GM23338 (cell line): ENCODE results near the gene PAX3. TPM values are rescaled to one million over a fixed set of nuclear protein-coding genes. Genes with fewer than 3 reads are reported as not detected.

Experiments
- ATAC-seq: fragments of 200-7000 bp; cut with Tn5 transposase; 3 replicates; pipeline ENCODE4 v1.9.1; 2020
- DNase-seq: peaks from one replicate; pipeline ENCODE4 v3.0.0-alpha.2; 2015; ENCODE audit warnings: low spot score
- H2AFZ ChIP-seq: fragments of 200-600 bp; sonication (generic); 2 replicates; pipeline ENCODE4 v1.8.0; 2016; ENCODE audit warnings: antibody characterized with exemption, mild to moderate bottlenecking, moderate library complexity
- H3F3A ChIP-seq: fragments of 200-600 bp; sonication (generic); replicated peaks from 2 replicates; pipeline ENCODE4 v1.8.0; 2017; ENCODE audit warnings: antibody characterized with exemption, mixed run types, low read depth
- H3K27ac ChIP-seq: fragments of 200-600 bp; sonication (generic); 2 replicates; pipeline ENCODE4 v1.6.1; 2016; ENCODE audit warnings: low read depth
- H3K27me3 ChIP-seq: fragments of 200-600 bp; sonication (generic); 2 replicates; pipeline ENCODE4 v1.8.0; 2016; ENCODE audit warnings: mild to moderate bottlenecking, mixed run types, moderate library complexity; ENCODE audit not compliant: insufficient read depth
- H3K36me3 ChIP-seq: fragments of 200-600 bp; sonication (generic); 2 replicates; pipeline ENCODE4 v1.8.0; 2016; ENCODE audit warnings: mild to moderate bottlenecking; ENCODE audit not compliant: insufficient read depth
- H3K4me1 ChIP-seq: fragments of 200-600 bp; sonication (generic); 2 replicates; pipeline ENCODE4 v1.8.0; 2016; ENCODE audit warnings: mild to moderate bottlenecking, moderate library complexity; ENCODE audit not compliant: insufficient read depth
- H3K4me2 ChIP-seq: fragments of 200-600 bp; sonication (generic); 2 replicates; pipeline ENCODE4 v1.7.1; 2017; ENCODE audit warnings: mixed run types
- H3K4me3 ChIP-seq: fragments of 200-600 bp; sonication (generic); 2 replicates; pipeline ENCODE4 v1.6.1; 2016; ENCODE audit warnings: mixed run types
- H3K79me2 ChIP-seq: fragments of 200-600 bp; sonication (generic); replicated peaks from 2 replicates; pipeline ENCODE4 v1.8.0; 2017; ENCODE audit warnings: mild to moderate bottlenecking; ENCODE audit not compliant: insufficient read depth
- H3K9me2 ChIP-seq: fragments of 200-600 bp; sonication (generic); 2 replicates; pipeline ENCODE4 v1.8.0; 2017; ENCODE audit not compliant: insufficient read depth
- H4K20me1 ChIP-seq: fragments of 200-600 bp; sonication (generic); replicated peaks from 2 replicates; pipeline ENCODE4 v1.8.0; 2017; ENCODE audit warnings: mild to moderate bottlenecking; ENCODE audit not compliant: insufficient read depth
- H3K27ac Mint-ChIP-seq: 2 replicates; pipeline ENCODE4 v1.8.0; 2020; ENCODE audit warnings: inconsistent platforms, mild to moderate bottlenecking, moderate library complexity, mixed read lengths
- H3K27me3 Mint-ChIP-seq: 3 replicates; pipeline ENCODE4 v1.8.0; 2022; ENCODE audit warnings: low read depth, mild to moderate bottlenecking, moderate library complexity, mixed read lengths, inconsistent platforms; ENCODE audit not compliant: insufficient read depth, poor library complexity
- H3K36me3 Mint-ChIP-seq: 3 replicates; pipeline ENCODE4 v1.8.0; 2021; ENCODE audit warnings: low read depth, mild to moderate bottlenecking, inconsistent platforms, moderate library complexity, mixed read lengths
- H3K4me1 Mint-ChIP-seq: 3 replicates; pipeline ENCODE4 v1.8.0; 2020; ENCODE audit warnings: mild to moderate bottlenecking, inconsistent platforms, mixed read lengths
- H3K4me3 Mint-ChIP-seq: 3 replicates; pipeline ENCODE4 v1.8.0; 2021; ENCODE audit warnings: moderate library complexity, mild to moderate bottlenecking, inconsistent platforms, mixed read lengths
- H3K9me3 Mint-ChIP-seq: 3 replicates; pipeline ENCODE4 v1.8.0; 2020; ENCODE audit warnings: moderate library complexity, mild to moderate bottlenecking, inconsistent platforms, mixed read lengths
- CREB1 ChIP-seq: fragments of 250-450 bp; sonication (Bioruptor Pico); IDR thresholded peaks from 2 replicates; pipeline ENCODE4 v1.5.0; 2020; ENCODE audit warnings: low read depth, mild to moderate bottlenecking, moderate library complexity
- ETS1 ChIP-seq: IDR thresholded peaks from 2 replicates; pipeline ENCODE4 v1.6.1; 2016; ENCODE audit warnings: antibody characterized with exemption
- EZH2phosphoT487 ChIP-seq: fragments of 200-600 bp; sonication (generic); IDR thresholded peaks from one replicate; pipeline ENCODE4 v1.8.1; 2018; ENCODE audit warnings: antibody characterized with exemption; ENCODE audit not compliant: unreplicated experiment
- POLR2AphosphoS5 ChIP-seq: IDR thresholded peaks from 2 replicates; pipeline ENCODE4 v1.6.1; 2016; ENCODE audit warnings: antibody characterized with exemption, low read depth
- STAT1 ChIP-seq: IDR thresholded peaks from one replicate; pipeline ENCODE4 v1.6.1; 2016; ENCODE audit warnings: antibody characterized with exemption; ENCODE audit not compliant: unreplicated experiment
- ZNF462 ChIP-seq: fragments of 250-450 bp; sonication (Bioruptor Pico); IDR thresholded peaks from 2 replicates; pipeline ENCODE4 v1.5.0; 2020; ENCODE audit warnings: mild to moderate bottlenecking, moderate library complexity
- polyA plus RNA-seq: library from polyadenylated mRNA; unstranded; fragments of >200 nt; fragmentation: Nextera tagmentation; extraction: Ambion mirVana; gene quantifications from 2 replicates; pipeline ENCODE4 v1.2.1, GENCODE V29; 2016
- total RNA-seq: library from RNA; depleted of rRNA; stranded (reverse); fragments of >200 nt; shearing (Covaris generic); gene quantifications from 2 replicates; pipeline ENCODE4 v1.2.3, GENCODE V29; 2014

PAX3 gene
- total and polyA plus RNA-seq, 2 experiments from 2014 or later = not detected

GRCh38 chr2:222248818-222249217, 50.0 kb downstream of the PAX3 start:
- Histone ChIP-seq H3K4me2 (no peak overlapping the region), H3K27me3 (no peaks in the 10 kb centered on the region), H3K4me1 (no peaks in the 10 kb centered on the region), H2AFZ (no peak overlapping the region), H3K79me2 (no peaks in the 10 kb centered on the region), H3K9me2 (0 out of 2 replicates have a peak, but pooled peaks cover 2% of the 10 kb centered on the region), H4K20me1 (no peaks in the 10 kb centered on the region), H3F3A (no peaks in the 10 kb centered on the region), H3K27ac (no peak overlapping the region), H3K4me3 (no peak overlapping the region), H3K36me3 (no peaks in the 10 kb centered on the region)
- ATAC-seq = no peak
- TF ChIP-seq EZH2phosphoT487 (no peak), ETS1 (no peak), POLR2AphosphoS5 (no peak), CREB1 (CRISPR knock-in tag) (no peak), STAT1 (no peak), ZNF462 (CRISPR knock-in tag) (no peak)
- no peaks in the 10 kb centered on the region for H3K36me3 Mint-ChIP-seq
- DNase-seq = no peak
- H3K27ac Mint-ChIP-seq = no peak overlapping the region
- H3K4me3 Mint-ChIP-seq = no peak overlapping the region
- H3K9me3 Mint-ChIP-seq = no peaks in the 10 kb centered on the region; the same call in 2 of the 3 replicates
- H3K4me1 Mint-ChIP-seq = peaks cover 7% of the 10 kb centered on the region; the same call in 2 of the 3 replicates
- H3K27me3 Mint-ChIP-seq = no peaks in the 10 kb centered on the region
